Measurements from ENCODE around the gene XPC.

The XPC gene

DNA sequence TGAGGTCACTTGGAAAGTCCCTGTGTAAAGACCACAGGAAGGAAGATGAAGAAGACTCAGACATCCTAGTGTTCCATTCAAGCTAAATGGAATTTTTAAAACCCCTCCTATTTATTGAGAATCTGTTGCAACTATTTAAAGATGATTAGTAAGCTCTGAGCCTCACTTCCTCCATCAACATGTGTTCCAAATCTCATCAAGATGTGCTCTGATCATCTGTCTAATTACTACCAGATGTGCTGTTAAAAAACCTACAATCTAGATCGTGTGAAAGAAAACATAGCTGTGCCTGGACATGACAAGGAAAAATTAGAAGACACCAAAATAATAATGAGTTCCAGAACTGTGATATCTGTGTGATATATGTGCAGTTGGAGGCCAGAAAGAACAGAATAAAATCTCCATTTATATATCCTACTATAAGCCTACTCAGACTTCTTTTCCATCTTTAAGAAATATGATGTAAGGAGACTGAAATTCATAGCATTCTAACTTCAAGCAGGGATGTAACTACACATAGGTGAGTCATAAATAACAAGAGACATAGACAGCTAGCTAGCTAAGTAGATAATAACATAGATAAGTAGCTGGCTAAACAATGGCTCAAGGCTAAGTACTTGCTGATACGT is 7.8 kb downstream of the XPC start:
- DNase-seq (ENCODE audit: low read depth), result no peak

DNA sequence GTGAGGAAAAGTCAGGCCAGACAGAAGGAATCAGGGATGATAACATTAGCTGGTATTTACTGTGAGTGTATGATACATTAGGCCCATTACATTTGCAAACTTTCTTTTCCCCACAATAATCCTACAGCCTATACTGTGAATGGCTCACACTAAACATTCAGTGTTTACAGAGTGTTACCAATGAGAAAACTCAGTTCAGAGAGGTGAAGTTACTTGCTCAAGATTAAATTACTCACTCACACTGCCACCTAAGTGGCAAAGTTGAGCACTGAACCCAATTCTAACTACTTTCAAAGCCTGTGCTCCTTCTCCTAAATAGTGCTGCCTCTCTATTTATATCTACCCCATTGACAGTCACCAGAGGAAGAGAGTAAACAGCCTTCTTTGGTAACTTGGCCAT is 8.5 kb downstream of the XPC start:
- no peak for DNase-seq (ENCODE audit: low read depth)

- no peak for DNase-seq (ENCODE audit: low read depth)
Measured at GRCh38 chr3:14169435-14169834, 9.0 kb downstream of the XPC start.

GRCh38 chr3:14166877-14167603 is 11.4 kb downstream of the XPC start:
- no peak for DNase-seq (ENCODE audit: low read depth)

DNA sequence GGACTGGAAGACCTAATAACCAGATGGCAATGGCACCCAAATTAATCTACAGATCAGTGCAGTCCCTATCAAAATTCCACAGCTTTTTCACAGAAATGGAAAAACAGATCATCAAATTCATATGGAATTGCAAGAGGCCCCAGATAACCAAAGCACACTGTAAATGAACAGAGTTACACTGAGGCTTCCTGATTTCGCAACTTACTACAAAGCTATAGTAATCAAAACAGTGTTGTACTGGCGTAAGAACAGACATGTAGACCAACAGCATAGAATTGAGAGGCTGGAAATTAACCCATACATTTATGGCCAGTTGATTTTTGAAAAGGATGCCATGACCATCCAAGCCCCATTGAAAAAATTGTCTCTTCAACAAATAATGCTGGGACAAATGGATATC is 16.2 kb downstream of the XPC start:
- DNase-seq (ENCODE audit: low read depth), result no peak

GRCh38 chr3:14161282-14161681 is 17.1 kb downstream of the XPC start:
- DNase-seq (ENCODE audit: low read depth), result no peak

DNA sequence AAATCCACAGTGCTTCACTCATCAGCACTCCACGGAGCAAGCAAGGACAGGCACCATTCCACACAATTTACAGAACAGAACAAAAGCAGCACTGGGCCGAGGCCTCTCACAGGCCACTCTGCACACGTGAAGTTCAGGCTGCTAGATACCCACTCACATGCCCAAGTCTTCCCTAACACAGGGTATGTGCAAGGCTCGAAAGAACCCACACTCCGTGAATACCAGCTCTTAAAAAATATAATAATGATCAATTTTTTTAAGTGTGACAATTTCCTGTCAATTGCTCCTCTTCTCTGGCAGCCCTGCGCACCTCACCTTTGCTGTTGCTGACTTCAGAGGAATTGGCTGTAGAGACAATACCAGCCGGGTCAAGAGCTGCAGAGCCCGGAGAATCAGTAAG is 19.0 kb downstream of the XPC start:
- DNase-seq (ENCODE audit: low read depth), result no peak

DNA sequence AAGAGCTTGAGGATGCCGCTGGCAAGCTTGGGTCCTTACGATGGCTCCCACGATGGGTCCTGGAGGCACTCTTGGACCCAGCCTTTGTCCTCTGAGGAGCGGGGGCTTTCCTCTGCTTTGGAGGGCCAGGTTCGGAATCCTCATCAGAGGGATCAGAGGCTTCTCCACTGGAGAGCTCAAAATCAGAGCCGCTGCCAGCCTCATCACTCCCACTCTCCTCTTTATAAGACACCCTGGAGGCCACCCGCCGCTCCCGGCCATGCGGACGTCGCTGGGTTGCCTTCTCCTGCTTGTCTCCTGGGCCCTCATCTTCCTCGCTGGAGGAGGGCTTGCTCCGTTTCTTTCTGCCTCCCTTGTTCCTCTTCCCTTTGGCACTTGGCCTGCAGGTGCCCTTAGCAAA is 20.0 kb downstream of the XPC start:
- no peak for DNase-seq (ENCODE audit: low read depth)

DNA sequence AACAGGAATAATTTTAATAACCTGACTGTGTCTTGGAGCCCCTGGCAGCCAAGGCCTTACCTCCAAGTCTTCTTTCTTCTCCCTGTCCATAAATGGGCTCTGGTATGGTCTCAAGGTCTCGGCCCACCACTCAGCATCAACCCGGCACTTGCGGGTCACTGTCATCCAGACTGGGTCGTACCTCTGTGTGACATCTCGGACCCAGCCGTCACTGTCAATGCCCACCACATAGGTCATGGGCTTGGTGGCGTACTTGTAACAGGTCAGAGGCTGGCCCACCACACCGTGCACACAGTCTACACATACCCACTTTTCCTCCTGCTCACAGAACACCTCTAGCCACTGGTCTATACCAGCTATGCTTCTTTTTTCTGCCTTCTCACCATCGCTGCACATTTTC is 20.4 kb downstream of the XPC start:
- no peak for DNase-seq (ENCODE audit: low read depth)

DNA sequence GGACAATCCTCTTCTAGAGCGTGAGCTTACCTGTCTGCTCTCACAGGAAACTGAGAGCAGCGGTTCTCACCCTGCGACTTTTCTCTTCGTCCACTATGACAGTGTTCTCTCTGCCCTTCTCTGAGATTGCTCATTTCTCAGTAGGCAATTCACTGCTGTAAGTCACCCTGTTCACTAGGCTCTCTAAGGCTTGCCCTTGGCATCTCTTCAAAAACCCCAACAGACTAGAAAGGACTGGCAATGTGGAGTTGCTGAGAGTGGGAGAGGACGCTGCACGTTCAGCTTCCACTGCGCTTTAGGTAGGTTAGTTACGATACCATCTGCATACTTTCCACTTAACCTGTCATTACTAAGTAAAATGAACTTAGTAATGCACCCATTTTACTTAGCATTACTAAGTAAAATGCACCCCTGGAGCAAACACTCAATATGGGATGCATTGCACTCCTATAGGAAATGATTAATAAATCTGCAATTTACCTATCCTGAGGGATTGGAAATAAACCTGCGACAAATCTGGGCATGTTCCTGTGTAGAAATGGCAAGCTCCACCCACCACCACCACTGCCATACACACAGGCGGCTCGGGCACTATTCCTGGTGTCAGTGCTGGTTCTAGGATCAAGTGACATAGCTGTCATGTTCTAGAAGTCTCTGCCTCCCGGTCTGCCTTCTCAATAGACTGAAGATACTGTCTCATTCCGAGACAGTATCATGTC is 21.4 kb downstream of the XPC start:
- no peak for DNase-seq (ENCODE audit: low read depth)

DNA sequence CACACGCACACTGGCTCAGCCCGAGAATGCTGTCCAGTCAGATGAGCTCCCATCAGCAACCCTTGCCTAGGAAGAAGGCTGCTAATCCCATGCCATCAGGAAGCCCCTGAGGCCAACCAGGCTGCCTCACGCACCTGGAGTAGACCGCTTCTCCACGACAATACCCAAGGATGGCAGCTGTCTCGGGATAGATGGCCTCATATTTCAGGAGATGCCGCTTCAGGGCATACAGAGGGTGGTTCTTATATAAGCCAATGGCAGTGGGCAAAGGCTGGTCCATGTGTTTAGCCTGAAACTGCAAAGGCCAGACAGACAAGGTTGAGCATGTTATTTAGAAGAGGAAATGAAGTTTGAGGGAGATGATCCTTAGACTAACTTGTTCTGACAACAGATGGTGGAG is 22.2 kb downstream of the XPC start:
- no peak for DNase-seq (ENCODE audit: low read depth)

- no peak for DNase-seq (ENCODE audit: low read depth)
Measured at GRCh38 chr3:14154895-14155440, 23.4 kb downstream of the XPC start.

DNA sequence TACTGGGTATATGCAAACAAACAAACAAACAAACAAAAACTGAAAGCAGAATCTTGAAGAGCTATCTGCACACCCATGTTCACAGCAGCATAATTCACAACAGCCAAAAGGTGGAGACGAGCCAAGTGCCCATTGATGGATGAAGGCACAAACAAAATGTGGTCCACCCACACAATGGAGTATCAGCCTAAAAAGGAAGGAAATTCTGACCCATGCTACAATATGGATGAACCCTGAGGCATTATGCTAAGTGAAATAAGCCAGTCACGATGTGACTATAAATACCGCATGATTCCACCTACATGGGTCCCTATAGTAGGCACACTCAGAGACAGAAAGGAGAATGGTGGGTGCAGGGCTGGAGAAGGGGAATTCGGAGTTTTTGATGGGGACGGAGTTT is 24.1 kb downstream of the XPC start:
- no peak for DNase-seq (ENCODE audit: low read depth)

- no peak for DNase-seq (ENCODE audit: low read depth)
Measured at GRCh38 chr3:14153663-14154062, 24.7 kb downstream of the XPC start.

DNA sequence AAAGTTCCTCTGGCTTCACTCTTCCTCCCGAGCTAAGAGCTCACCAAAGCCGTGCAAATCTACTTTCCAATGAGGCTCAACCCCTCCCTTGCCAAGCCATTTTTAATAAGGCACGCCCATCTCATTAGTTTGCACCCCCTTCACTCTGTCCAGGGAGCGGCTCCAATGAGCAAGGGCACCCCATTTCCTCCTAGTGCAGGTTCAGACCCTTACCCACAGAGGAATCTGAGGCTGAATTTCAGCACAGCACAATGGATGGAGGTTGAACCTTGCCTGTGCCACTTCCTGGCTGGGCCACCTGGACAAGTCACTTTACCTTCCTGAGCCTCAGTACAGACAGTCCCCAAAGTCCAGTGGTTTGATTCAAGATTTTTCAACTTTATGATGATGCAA is 25.4 kb downstream of the XPC start:
- no peak for DNase-seq (ENCODE audit: low read depth)

- no peak for DNase-seq (ENCODE audit: low read depth)
Measured at GRCh38 chr3:14152233-14152962, 26.0 kb downstream of the XPC start.

DNA sequence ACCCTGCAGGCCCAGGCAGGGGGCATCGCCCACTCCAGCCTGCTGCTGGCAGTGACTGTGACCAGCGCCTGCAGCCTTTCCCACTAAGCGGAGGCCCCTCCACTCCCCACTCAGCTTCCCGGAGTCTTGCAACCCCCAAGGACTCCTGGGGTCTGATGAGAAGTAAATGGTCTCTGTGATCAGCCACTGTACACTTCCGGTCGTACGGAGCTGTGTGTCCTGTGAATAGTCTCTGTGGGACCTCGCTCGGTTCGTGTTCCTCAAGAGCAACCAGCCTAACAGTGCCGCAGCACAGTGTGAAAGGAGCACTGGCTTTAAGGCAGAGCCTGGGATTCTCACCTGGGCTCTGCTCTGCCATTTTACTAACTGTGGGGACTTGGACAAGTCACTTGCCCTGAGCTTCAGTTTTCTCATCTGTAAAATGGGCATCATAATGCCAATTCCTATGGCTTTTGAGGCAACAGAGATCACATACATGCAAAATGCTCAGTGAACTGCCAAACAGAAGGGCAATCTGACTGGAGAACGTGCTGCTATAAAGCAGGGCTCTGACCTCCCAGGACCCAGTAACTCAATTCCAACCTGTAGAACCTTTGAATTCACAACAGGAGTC is 26.8 kb downstream of the XPC start:
- no peak for DNase-seq (ENCODE audit: low read depth)

DNA sequence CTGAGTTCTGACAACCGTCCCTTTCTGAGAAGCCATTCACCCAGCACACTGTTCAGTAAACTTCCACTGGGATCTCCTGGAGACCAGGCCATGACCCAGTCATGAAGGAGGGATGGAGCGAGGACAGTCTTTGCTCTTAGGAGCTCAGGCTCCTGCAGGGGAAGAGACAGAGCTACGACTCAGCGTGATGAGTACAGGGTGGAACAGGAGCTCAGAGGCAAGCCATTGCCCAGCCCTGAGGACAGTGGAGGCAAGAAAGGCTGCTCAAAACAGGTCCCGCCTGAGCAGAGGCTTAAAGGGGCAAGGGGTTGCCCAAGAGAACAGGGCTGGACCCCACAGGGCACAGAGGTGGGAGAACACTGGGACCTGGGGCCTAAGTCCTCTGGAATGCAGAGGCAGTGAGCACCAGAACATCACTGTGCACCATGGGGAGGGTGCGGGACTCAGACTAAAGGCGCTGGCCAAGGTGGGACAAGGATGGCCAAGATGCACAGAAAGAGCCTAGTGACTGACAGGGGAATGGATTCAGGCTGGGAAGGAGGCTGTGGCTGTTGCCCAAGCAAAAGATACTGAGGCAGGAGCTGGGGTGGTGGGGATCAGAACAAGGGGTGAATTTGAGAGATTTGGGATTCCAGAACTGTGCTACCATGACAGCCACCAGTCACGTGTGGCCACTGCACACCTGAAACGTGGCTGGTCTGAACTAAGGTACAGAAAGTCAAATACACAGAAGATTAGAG is 27.7 kb downstream of the XPC start:
- DNase-seq (ENCODE audit: low read depth), result no peak

GRCh38 chr3:14150078-14150477 is 28.3 kb downstream of the XPC start:
- DNase-seq (ENCODE audit: low read depth), result no peak

DNA sequence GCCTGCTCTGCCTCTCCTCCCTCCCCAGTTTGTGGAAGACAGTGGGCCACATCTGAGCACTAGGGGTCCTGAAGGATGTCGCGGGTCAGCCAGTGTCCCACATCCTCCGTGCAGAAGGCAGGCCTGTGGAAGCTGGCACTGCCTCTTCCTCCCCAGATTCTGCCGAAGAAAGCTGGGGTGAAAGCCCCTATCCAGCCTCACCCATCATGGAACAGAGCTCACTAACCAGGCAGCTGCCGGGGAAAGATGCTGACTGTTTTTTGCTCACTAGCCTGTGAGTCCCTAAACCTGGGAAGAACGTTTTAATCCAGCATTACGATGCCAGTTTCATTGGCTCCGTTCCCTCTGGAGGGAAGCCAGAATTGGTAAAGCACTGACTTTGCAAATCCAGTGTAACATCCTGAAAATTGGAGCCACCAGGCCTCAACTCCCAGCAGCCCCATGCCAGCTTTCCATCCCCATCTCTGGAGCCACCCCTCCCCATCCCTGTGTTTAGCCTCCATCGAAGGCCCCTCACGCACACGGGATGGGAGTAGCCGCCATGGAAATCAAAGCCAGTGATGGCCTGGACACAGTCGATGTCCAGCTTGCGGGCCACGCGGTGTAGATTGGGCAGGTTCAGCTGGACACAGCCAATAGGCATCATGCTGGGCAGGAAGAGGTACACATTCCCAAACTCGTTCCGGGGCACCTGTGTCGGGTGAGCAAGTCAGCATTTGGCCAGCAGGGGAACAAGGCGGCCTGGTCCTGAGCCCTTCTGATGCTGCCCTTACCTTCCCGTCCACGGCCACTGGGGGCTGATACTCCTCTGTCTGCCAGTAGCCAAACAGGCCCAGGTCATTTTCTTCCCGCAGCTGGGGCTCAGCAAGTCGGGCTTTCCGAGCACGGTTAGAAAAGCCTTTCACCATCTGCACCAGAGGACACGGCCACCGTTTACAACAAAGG is 30.1 kb downstream of the XPC start:
- DNase-seq (ENCODE audit: low read depth), result no peak
